ENCODE results near the gene FOSB.

The FOSB gene

GRCh38 chr19:45494261-45494916 lies 26.6 kb downstream of the FOSB start:
- H3K4me3 ChIP-seq (ENCODE audit: low read depth, low read length) = no peak overlapping the region
- DNase-seq (ENCODE audit: low read depth) = no peak
- TF ChIP-seq, protein P1, sequence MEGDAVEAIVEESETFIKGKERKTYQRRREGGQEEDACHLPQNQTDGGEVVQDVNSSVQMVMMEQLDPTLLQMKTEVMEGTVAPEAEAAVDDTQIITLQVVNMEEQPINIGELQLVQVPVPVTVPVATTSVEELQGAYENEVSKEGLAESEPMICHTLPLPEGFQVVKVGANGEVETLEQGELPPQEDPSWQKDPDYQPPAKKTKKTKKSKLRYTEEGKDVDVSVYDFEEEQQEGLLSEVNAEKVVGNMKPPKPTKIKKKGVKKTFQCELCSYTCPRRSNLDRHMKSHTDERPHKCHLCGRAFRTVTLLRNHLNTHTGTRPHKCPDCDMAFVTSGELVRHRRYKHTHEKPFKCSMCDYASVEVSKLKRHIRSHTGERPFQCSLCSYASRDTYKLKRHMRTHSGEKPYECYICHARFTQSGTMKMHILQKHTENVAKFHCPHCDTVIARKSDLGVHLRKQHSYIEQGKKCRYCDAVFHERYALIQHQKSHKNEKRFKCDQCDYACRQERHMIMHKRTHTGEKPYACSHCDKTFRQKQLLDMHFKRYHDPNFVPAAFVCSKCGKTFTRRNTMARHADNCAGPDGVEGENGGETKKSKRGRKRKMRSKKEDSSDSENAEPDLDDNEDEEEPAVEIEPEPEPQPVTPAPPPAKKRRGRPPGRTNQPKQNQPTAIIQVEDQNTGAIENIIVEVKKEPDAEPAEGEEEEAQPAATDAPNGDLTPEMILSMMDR (conservative IDR thresholded peaks at IDR 0.05; ENCODE audit: low read depth, low read length) = no peak

DNA sequence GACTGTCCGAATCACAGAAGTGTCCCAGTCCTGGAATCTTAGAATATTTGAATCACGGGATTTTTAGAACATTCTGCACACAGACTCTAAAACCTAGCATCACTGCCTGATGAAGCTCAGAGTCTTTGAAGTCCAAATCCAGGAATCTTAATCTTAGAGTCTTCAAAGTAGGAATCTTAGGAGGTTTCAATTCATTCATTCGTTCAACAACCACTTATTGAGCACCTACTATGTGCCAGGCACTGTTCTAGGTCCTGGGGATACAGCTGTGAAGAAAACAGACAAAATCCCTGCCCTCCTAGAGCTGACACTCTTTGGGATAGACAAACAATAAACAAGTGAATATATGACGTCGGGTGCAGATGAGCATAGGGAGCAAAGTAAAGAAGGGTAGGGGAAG lies 27.4 kb downstream of the FOSB start:
- TF ChIP-seq, protein P1 (conservative IDR thresholded peaks at IDR 0.05; ENCODE audit: low read depth, low read length) = no peak
- H3K4me3 ChIP-seq (ENCODE audit: low read depth, low read length) = no peak overlapping the region
- DNase-seq (ENCODE audit: low read depth) = no peak

DNA sequence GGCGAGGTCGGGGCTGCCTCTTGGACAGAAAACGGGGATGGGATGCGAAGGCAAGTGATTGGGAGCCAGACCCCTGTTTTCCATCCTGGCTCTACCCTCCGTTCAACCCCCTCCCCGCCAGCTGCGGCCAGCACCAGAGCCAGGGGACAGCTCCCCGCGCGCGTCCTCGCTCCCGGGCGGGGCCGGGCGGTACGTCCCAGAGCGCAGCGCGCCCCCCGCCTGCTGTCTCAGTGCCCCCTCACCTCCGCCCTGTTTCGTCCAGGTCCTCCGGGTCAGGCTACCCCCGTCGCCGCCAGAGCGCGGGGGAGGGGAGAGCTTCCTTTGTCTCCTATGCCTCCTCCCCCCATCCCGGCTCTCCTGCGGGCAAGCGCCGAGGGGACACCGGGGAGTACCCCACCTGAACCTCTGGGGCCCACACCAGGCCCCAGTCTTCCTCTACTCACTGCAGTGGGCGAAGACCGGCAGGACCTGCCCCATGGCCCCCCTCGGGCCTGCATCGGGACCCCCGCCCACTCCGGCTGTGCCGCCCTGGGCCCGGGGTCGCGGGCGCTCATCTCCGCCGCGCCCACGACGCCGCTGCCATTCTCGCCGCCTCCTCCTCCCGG lies 28.7 kb downstream of the FOSB start:
- no peak for DNase-seq (ENCODE audit: low read depth)
- H3K4me3 ChIP-seq (ENCODE audit: low read depth, low read length) = peak overlapping the region; percentile 70
- TF ChIP-seq, protein P1 (conservative IDR thresholded peaks at IDR 0.05; ENCODE audit: low read depth, low read length) = no peak

DNA sequence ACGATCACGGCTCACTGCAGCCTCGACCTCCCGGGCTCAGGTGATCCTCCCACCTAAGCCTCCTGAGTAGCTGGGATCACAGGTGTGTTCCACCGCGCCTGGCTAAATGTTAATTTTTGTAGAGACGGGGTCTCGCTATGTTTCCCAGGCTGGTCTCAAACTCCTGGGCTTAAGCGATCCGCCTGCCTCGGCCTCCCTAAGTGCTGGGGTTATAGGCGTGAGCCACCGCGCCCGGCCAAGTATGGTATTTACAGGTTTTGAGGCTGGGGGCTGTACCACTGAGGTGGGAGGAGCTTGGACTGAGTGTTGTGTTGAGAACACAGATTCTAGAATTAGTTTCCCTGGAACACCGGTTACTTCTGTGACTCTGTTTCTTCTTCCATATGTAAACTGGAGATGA lies 30.0 kb downstream of the FOSB start:
- no peak for DNase-seq (ENCODE audit: low read depth)
- no peak overlapping the region for H3K4me3 ChIP-seq (ENCODE audit: low read depth, low read length)
- TF ChIP-seq, protein P1 (conservative IDR thresholded peaks at IDR 0.05; ENCODE audit: low read depth, low read length) = no peak

DNA sequence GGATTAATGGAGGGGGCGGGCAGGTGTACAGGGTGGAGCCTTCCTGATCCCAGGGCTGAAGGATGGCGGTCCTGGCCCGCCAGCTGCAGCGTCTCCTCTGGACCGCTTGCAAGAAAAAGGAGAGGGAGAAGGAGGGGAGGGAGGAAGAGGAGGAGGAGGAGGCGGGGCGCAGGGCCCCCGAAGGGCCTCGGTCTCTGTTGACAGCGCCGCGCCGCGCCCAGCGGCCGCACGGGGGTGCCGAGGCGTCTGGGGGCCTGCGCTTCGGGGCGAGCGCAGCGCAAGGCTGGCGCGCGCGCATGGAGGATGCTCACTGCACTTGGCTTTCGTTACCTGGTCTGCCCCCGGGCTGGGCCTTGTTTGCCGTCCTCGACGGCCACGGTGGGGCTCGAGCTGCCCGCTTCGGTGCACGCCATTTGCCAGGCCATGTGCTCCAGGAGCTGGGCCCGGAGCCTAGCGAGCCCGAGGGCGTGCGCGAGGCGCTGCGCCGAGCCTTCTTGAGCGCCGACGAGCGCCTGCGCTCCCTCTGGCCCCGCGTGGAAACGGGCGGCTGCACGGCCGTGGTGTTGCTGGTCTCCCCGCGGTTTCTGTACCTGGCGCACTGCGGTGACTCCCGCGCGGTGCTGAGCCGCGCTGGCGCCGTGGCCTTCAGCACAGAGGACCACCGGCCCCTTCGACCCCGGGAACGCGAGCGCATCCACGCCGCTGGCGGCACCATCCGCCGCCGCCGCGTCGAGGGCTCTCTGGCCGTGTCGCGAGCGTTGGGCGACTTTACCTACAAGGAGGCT lies 30.8 kb downstream of the FOSB start, which contains the start of gene PPM1N:
Gene PPM1N, plus strand, starts transcription at position 33 of the 785 bp plus-strand sequence. Its CDS starts 30 bp downstream, at position 63.
- no peak for DNase-seq (ENCODE audit: low read depth)
- H3K4me3 ChIP-seq (ENCODE audit: low read depth, low read length) = peak within 1 kb of the TSS; percentile 48
- TF ChIP-seq, protein P1 (conservative IDR thresholded peaks at IDR 0.05; ENCODE audit: low read depth, low read length) = no peak

- H3K4me3 ChIP-seq (ENCODE audit: low read depth, low read length) = no peak overlapping the region
- DNase-seq (ENCODE audit: low read depth) = peak; percentile 54
- TF ChIP-seq, protein P1 (conservative IDR thresholded peaks at IDR 0.05; ENCODE audit: low read depth, low read length) = no peak
These were observed 31.7 kb downstream of the FOSB start for GRCh38 chr19:45499196-45500180.
